Fibroblast of gingiva (primary cell): ENCODE measurements around the gene CACNA1C.
A peak's percentile ranks its signal among the peaks of the same experiment; 100 is the strongest.

ENCODE experiments used
- DNase-seq: peaks from one replicate; pipeline ENCODE4 v3.0.0-alpha.2; 2011; ENCODE audit warnings: low read depth

Gene CACNA1C

DNA sequence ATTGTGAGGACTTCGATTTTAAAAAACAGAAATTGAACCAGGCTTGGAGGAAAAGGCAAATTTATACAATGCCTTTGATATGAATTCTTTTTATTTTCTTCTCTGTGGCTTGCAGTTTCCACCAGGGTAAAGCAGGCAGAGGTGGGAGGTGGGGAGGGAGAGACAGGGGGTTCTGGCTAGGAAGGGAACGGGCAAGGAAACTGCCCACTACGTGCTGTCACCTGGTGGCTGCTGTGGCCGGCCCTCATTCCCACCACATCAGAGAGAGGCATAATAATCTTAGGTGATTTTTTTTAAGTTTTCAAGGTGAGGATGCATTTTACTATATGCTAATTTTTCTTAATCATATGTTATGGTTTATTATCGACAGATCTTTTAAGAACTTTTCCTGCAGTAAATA is 145.8 kb downstream of the CACNA1C start:
- DNase-seq = no peak

GRCh38 chr12:2205996-2206395 is 153.2 kb downstream of the CACNA1C start:
- DNase-seq = no peak

DNA sequence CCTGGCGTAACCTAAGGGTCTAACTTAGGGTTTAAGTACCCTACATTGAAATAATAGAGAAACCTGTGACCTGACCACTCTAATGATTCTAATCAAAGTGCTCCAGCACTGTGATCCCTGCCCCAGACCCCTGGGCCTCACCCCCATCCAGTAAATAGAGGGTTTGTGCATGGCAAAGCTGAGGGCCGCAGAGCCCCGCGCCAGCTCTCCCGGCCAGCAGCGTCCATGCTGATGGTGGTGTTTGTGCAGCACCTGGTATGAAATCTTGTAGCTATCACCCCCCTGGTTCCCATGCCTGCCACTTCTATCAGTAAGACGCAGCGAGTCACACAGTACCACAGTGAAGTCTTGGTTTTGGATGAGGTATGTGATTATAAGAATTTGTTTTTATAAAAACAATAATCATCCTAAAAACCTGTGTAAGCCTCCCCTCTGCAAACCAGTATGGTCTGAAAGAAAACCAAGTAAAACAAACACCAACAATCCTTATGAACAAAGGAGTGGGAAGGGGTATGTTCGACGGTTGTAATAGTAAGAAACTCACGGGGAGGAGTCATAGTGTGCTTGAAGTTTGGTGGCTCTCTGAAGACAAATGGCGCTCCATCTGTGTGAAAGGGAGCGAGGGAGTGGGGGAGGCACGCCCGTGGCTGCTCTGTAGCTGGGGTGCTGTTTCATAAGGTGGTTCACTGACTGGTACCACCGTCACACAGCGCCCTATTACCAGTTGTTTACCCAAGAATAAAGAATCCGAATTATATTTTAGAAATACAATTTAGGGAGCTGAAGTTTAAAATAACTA is 156.2 kb downstream of the CACNA1C start:
- DNase-seq = no peak

- no peak for DNase-seq
These were observed 158.3 kb downstream of the CACNA1C start for GRCh38 chr12:2211119-2211518.

GRCh38 chr12:2212537-2212936 is 159.8 kb downstream of the CACNA1C start:
- no peak for DNase-seq

DNA sequence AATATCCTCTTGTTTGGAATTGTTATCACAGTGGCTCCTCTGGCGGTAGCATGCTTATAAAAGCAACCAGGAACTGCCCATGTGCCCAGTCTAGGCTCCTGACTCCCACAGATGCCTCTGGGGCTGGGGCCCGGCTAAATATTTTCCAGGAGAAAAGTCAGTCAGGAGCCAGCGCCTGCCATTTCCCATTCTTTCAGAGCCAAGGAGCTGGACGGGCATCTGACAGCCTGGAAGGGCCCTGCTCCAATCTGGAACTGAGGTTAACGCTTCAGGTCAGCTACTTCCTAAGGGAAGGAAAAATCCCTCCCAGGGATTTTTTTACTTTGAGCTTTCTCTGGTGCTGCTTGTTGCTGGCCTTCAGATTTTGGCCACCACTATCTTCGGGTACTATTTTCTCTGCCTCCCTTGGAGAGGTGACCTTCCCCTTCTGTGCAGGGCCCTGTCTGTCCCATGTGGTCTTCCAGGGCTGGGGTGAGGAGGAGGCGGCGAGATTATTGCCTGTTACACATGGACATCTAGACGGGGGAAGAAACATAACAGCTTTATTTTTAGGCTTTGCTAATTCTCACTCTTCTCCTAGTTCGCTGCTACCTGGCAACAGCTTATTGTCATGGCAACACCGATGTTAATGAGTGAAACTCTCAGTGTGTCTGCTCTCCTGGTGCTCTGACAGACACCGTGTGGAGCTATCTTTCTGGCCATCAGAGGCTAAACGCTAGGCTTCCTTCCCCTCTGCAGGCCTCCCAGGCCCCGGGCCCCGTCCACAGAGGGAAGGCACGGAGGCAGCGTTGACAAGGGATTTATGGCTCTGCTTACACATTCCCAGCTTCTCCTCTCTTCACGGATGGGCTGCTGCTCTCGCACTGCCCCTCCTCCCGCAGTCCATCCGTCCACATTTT is 160.4 kb downstream of the CACNA1C start:
- no peak for DNase-seq

GRCh38 chr12:2214411-2214810 is 161.6 kb downstream of the CACNA1C start:
- DNase-seq = no peak

DNA sequence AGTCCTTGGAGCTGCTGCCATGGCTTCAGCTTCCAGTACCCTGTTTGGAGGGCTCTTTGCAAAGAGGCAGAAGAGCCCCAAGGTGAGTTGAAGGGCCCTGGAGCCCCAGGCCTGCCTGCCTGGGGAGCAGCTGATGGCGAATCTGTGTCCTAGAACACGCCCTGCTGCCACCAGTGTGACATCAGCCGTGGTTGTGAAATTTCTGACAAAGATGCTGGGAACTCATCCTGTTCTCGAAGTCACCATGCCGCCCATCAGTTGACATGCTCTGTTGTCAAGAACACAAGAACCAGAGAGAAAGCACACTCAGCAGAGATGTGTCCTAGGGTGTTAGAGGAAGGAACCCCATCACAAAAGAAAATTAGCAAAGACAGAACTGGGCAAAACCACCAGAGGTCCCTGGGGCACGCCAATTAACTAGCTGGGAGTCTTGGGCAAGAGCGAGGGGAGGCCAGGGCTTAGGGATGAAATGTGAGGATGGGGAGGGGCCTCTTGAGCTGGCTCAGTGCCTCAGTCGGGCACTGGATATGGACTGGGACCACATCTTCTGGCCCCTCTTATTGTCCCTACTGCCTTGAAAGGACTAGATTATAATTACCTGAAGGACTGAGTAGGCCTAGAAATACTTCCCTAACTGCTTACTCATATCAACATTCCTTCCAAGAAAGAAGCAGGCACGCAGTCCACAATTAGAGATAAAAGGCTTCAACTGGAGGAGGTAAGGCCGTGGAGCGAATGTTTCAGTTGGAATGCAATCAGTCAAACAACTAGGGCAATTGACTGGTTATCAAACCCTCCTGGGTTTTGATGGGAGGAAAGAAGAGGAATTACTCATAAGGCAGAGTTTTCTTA is 163.1 kb downstream of the CACNA1C start:
- DNase-seq = peak; percentile 20

DNA sequence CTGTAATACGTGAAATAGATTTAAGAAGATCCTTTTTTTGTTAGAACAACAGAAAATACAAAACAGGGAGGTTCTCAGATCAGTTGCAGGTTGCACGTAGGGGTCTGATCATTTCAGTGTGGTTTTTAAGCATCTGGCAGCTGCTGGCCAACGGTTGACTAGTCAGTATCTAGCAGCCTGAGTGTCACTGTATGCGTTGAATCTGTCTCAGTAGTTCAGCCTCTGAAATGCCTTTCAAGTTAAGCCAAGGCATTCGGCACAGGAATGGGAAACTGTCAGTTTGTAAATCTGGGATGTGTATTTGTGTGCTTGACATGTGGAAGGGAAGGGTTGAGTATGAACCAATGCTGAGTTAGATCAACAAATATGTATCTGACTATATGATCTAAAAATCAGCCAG is 165.9 kb downstream of the CACNA1C start:
- no peak for DNase-seq

DNA sequence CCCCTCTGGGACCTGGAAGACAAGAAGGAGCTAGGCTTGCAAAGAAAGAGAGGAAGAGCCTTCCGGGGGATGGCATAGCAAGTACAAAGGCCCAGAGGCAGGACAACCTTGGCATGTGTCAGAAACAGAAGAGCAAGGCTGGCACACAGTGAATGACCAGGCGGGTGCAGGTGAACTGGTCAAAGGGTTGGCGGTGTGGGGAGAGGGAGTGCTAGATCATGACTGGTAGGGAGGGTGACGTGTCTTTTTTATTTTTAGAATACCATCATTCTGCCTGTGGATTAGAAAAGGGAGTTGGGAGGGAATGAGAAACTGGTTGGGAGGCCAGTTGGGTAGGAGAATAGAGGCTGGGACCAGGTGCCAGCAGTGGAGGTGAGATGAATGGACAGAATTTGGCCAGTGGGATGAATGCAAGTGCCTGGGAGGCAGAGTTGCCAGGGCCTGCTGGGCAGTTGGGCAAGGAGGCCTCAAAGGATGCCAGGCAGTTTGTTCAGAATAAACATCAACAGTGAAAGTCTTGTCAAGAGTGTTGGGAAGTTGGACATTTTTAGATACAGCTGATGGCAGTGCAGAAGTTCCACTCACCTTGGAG is 168.3 kb downstream of the CACNA1C start:
- DNase-seq = no peak

- DNase-seq = no peak
These were observed 169.9 kb downstream of the CACNA1C start for GRCh38 chr12:2222691-2223090.

GRCh38 chr12:2224961-2225360 is 172.2 kb downstream of the CACNA1C start:
- DNase-seq = no peak

GRCh38 chr12:2225696-2226095 is 172.9 kb downstream of the CACNA1C start:
- DNase-seq = peak; percentile 10

- DNase-seq = no peak
These were observed 173.9 kb downstream of the CACNA1C start for GRCh38 chr12:2226641-2227040.

DNA sequence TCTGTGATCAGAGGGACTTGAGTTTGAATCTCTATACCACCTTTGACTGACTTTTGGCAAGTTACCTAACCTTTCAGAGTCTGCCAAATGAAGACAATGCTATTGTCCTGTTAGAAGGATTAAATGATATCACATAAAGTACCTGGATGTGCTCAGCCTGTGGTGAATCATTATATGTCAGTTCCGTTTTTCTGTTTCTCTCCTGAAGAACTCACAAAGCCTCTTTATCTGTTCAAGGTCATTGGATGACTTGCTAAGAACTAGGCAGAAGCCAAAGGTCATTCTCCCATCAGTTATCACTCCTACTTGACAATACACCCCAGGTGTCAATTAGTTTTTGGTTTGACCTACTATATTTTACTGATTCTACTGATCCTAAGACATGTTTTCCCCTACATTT is 174.6 kb downstream of the CACNA1C start:
- no peak for DNase-seq

- DNase-seq = no peak
These were observed 175.7 kb downstream of the CACNA1C start for GRCh38 chr12:2228535-2228934.

DNA sequence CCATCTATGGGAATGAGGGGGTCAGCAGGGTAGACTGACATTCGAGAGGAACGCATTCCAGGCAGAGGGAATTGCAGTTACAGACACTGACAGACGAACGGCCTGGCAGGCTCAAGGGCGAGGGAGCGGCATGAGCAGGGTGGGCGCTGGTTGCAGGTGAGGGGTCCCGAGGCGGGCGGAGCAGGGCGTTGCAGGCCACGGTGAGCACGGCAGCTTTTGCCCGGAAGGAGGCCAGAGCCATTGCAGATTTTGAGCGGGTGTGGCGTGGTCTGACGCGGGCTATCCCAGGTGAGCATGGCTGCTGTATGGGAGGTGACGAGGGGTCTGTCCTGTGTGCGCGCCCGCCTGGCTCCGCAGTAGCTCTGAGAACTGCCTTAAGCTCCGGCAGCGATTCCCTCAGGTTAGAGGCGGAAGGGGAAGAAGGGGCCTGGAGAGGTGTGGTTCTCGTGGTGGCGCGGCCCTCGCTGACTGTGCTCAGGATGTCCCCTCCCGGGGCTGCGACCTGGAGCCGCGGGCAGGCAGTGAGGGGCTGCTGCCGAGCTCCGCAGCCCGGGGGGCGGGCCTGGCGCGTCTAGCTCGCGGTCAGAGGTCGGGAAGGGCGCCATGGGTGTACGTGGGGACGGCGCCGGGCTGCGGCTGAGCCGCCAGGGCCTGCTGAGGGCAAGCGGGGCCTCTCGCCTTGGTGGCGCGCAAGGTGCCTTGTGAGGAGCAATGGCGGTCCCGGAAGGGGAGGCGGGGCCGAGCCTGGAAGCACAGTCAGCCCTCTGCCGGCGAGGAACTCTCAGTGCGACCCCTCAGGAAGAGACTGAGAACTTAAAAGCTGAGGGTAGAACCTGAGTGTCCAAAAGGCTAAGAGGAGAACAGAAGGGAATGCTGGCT is 177.1 kb downstream of the CACNA1C start:
- no peak for DNase-seq

DNA sequence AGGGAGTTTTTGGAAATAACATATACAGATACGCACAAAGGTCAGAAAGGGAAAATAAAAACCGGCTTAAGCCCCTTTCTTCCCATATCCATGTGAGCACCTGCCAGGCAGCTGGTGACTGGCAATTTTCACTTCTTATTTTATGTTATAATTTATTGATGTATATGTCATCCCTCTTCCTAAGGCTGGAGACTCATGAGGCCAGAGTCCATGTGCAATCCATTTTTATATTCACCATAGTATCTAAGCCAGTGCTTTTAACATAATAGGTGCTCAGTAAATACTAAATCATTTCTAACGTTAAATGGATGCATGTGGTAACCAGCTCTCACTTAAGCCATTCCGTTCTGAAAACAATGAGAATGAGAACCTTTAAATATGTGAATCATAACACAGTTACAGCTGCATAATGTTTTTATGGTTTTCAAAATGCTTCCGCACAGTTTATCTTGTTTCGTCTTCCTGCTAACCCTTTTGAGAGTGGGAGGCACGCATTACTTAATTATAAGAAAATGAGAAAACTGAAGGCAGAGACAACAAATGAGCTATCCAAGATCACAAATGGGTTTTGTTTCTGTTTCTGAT is 178.3 kb downstream of the CACNA1C start:
- DNase-seq = no peak

DNA sequence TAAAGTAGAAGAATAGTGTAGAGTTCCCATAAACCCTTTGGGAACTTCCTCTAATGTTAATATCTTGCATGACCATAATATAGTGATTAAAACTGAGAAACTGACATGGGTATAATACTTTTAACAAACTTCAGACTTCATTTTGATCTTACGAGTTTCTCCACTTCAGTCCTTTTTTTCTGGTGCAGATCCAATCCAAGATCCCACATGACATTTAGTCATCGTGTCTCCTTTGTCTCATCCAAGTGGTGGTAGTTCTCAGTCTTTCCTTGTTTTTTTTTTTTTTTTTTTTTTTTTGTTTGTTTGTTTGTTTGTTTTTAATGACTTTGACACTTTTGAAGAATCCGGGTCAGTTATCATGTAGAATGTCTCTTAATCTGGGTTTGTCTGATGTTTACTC is 179.2 kb downstream of the CACNA1C start:
- DNase-seq = no peak

GRCh38 chr12:2233034-2233433 is 180.2 kb downstream of the CACNA1C start:
- peak; percentile 11 for DNase-seq
